GM12878 (cell line): Measurements from ENCODE around the gene MTCH2. TPM values are rescaled to one million over a fixed set of nuclear protein-coding genes. Genes with fewer than 3 reads are reported as not detected.

Experiments
- ATAC-seq: fragments of 200-7000 bp; cut with Tn5 transposase; 3 replicates; pipeline ENCODE4 v1.9.1; 2020; ENCODE audit warnings: mild to moderate bottlenecking, moderate library complexity
- BruUV-seq: library from RNA; stranded (reverse); fragments of 400-500 nt; replicated peaks from 2 replicates; lab custom pipeline; 2021; lab: Mats Ljungman, UMichigan
- CTCF ChIA-PET: fragments of 300-600 bp; sonication (Branson Sonifier 250); formaldehyde crosslinking; extraction: SDS; loops from one replicate; lab custom pipeline; 2021; ENCODE audit warnings: inconsistent platforms; lab: Yijun Ruan, JAX
- POLR2A ChIA-PET: fragments of 350-600 bp; formaldehyde crosslinking; extraction: SDS; loops from one replicate; lab custom pipeline; 2021; ENCODE audit warnings: inconsistent platforms; lab: Charles Lee
- RAD21 ChIA-PET: fragments of 300-600 bp; sonication (Branson Sonifier 250); formaldehyde crosslinking; loops from one replicate; lab custom pipeline; 2023; ENCODE audit warnings: antibody characterized with exemption; ENCODE audit not compliant: unreplicated experiment; lab: Charles Lee
- SMC1A ChIA-PET: fragments of 300-600 bp; sonication (Branson Sonifier 250); formaldehyde crosslinking; loops from one replicate; lab custom pipeline; 2023; ENCODE audit not compliant: unreplicated experiment, uncharacterized antibody; lab: Charles Lee
- DNase-seq: peaks from one replicate; pipeline ENCODE4 v3.0.0-alpha.2; 2011; ENCODE audit warnings: low read depth, low spot score
- FAIRE-seq: peaks from 3 replicates; lab custom pipeline; 2011; peaks lifted over from hg19 to GRCh38; lab: Jason Lieb, UNC
- H2AFZ ChIP-seq: 2 replicates; pipeline ENCODE4 v1.6.0; 2011; ENCODE audit warnings: low read depth, low read length, control low read depth; ENCODE audit not compliant: control insufficient read depth
- H3K27ac ChIP-seq: 2 replicates; pipeline ENCODE4 v1.5.1; 2011; ENCODE audit warnings: control low read depth; ENCODE audit not compliant: control insufficient read depth, insufficient read depth
- H3K27me3 ChIP-seq, 2 experiments: replicated peaks in 1 of 2; 2 replicates each; pipeline versions ENCODE4 v1.6.0 to v1.6.1; 2011; ENCODE audit warnings: low read length in 1 of 2; ENCODE audit not compliant: control insufficient read depth in 2 of 2, insufficient read depth in 2 of 2
- H3K36me3 ChIP-seq, 2 experiments: 2 replicates each; pipeline ENCODE4 v1.5.1; 2011; ENCODE audit warnings: low read length in 1 of 2; ENCODE audit not compliant: control insufficient read depth in 2 of 2, insufficient read depth in 2 of 2
- H3K4me1 ChIP-seq: 2 replicates; pipeline ENCODE4 v1.6.1; 2011; ENCODE audit warnings: mild to moderate bottlenecking, low read length, moderate library complexity, mixed read lengths; ENCODE audit not compliant: control insufficient read depth, insufficient read depth
- H3K4me2 ChIP-seq: 2 replicates; pipeline ENCODE4 v1.6.0; 2011; ENCODE audit warnings: control low read depth; ENCODE audit not compliant: control insufficient read depth, insufficient read depth
- H3K4me3 ChIP-seq: fragments of 200-600 bp; sonication (generic); 2 replicates; pipeline ENCODE4 v1.5.1; 2016
- H3K79me2 ChIP-seq: 2 replicates; pipeline ENCODE4 v1.6.0; 2011; ENCODE audit warnings: low read length; ENCODE audit not compliant: control insufficient read depth, insufficient read depth
- H3K9ac ChIP-seq: 2 replicates; pipeline ENCODE4 v1.8.0; 2011; ENCODE audit warnings: low read length, control low read depth, mixed read lengths; ENCODE audit not compliant: control insufficient read depth, insufficient read depth
- H3K9me3 ChIP-seq: replicated peaks from 3 replicates; pipeline ENCODE4 v1.5.1; 2011; ENCODE audit warnings: mild to moderate bottlenecking, low read length; ENCODE audit not compliant: control insufficient read depth, insufficient read depth
- H4K20me1 ChIP-seq: 2 replicates; pipeline ENCODE4 v1.6.0; 2011; ENCODE audit not compliant: control insufficient read depth, insufficient read depth
- BMI1 ChIP-seq: fragments of 450-650 bp; IDR thresholded peaks from 2 replicates; pipeline ENCODE4 v1.6.1; 2016; ENCODE audit warnings: mild to moderate bottlenecking, moderate library complexity, borderline replicate concordance
- CBX3 ChIP-seq: fragments of 200-600 bp; sonication (generic); IDR thresholded peaks from 2 replicates; pipeline ENCODE4 v1.6.1; 2016; ENCODE audit warnings: low read depth, borderline replicate concordance
- CHD4 ChIP-seq: fragments of 200-600 bp; sonication (generic); IDR thresholded peaks from 2 replicates; pipeline ENCODE4 v1.6.1; 2016; ENCODE audit warnings: mild to moderate bottlenecking
- FOXK2 ChIP-seq: fragments of 450-650 bp; IDR thresholded peaks from 2 replicates; pipeline ENCODE4 v1.6.1; 2017; ENCODE audit warnings: mild to moderate bottlenecking, moderate library complexity
- FOXM1 ChIP-seq: IDR thresholded peaks from 2 replicates; pipeline ENCODE4 v1.6.1; 2012; ENCODE audit warnings: low read depth, mild to moderate bottlenecking, inconsistent platforms, low read length, moderate library complexity
- PML ChIP-seq: IDR thresholded peaks from 2 replicates; pipeline ENCODE4 v1.6.1; 2012; ENCODE audit warnings: low read length, inconsistent platforms
- RAD21 ChIP-seq: IDR thresholded peaks from 2 replicates; pipeline ENCODE4 v1.6.1; 2011; ENCODE audit warnings: mild to moderate bottlenecking, low read depth, low read length, moderate library complexity; ENCODE audit not compliant: insufficient read depth
- RELA ChIP-seq: fragments of 450-650 bp; IDR thresholded peaks from 2 replicates; pipeline ENCODE4 v1.8.0; 2014; ENCODE audit warnings: borderline replicate concordance; ENCODE audit not compliant: partially characterized antibody
- RUNX3 ChIP-seq: IDR thresholded peaks from 2 replicates; pipeline ENCODE4 v1.6.1; 2012; ENCODE audit warnings: low read length, inconsistent platforms
- SIX5 ChIP-seq: IDR thresholded peaks from 2 replicates; pipeline ENCODE4 v1.6.1; 2011; ENCODE audit warnings: mild to moderate bottlenecking, low read depth, low read length, moderate library complexity; ENCODE audit not compliant: severe bottlenecking
- TBL1XR1 ChIP-seq: IDR thresholded peaks from 2 replicates; pipeline ENCODE4 v1.6.1; 2012; ENCODE audit warnings: low read depth, low read length, improper control_type of control experiment
- WGBS: methylation state at CpG from one replicate; pipeline ENCODE4 v1.1.6; 2016; ENCODE audit warnings: low lambda C conversion rate; ENCODE audit not compliant: insufficient replicate concordance, insufficient coverage; ENCODE audit errors: missing lambda C conversion rate; 5-methylcytosine and 5-hydroxymethylcytosine counted together
- in situ Hi-C: fragments of 300-500 bp; cut with MboI; formaldehyde crosslinking; loops from 9 replicates; pipeline ENCODE4 v1.14.3; 2018; ENCODE audit warnings: mixed read lengths
- intact Hi-C: fragments of 100-400 bp; cut with micrococcal nuclease; formaldehyde crosslinking; loops from one replicate; pipeline ENCODE4 v1.14.2; 2022; ENCODE audit not compliant: unreplicated experiment
- polyA plus RNA-seq, 11 experiments: library from polyadenylated mRNA; depleted of rRNA in 4 of 11; unstranded in 6 of 11; stranded (reverse) in 5 of 11; fragments of >200 nt; fragmentation: Nextera tagmentation in 4 of 11; fragmentation: Illumina TruSeq in 1 of 11; extraction: Ambion mirVana in 4 of 11; extraction: Trizol in 1 of 11; gene quantifications; 1 replicate in 1 of 11; 2 replicates in 10 of 11; pipeline versions ENCODE4 v1.2.1 to v1.2.3, GENCODE V29; 2011 to 2016; ENCODE audit warnings: inconsistent platforms in 2 of 11, missing spikeins in 2 of 11, low read depth in 1 of 11
- total RNA-seq, 4 experiments: library from RNA; depleted of rRNA in 3 of 4; stranded (reverse); fragments of >200 nt in 3 of 4; fragmentation: Illumina TruSeq in 1 of 4; extraction: Trizol in 1 of 4; gene quantifications; 2 replicates each; pipeline versions ENCODE4 v1.2.1 to v1.2.3, GENCODE V29; 2013 to 2021
- TF ChIP-seq, protein P1 (sequence below): fragments of 450-650 bp; IDR thresholded peaks from 2 replicates; pipeline ENCODE4 v1.6.1; 2016; ENCODE audit warnings: mild to moderate bottlenecking
- TF ChIP-seq, protein P2 (sequence below): fragments of 150-350 bp; IDR thresholded peaks from 2 replicates; pipeline ENCODE4 v1.6.1; 2014; ENCODE audit warnings: mild to moderate bottlenecking, low read depth, low read length
- TF ChIP-seq, protein P3 (sequence below): fragments of 450-650 bp; formaldehyde crosslinking; IDR thresholded peaks from 2 replicates; pipeline ENCODE4 v1.4.0; 2022; ENCODE audit warnings: mild to moderate bottlenecking, moderate library complexity
- TF ChIP-seq, protein P4 (sequence below): fragments of 150-350 bp; IDR thresholded peaks from 2 replicates; pipeline ENCODE4 v1.6.1; 2016; ENCODE audit warnings: low read depth, low read length

MTCH2 gene
- total and polyA plus RNA-seq, 10 of the 15 experiments (the other 5 are each of a cell fraction or from before 2014, with no cell fraction given), result 72.4 to 341 (median 144) TPM

DNA sequence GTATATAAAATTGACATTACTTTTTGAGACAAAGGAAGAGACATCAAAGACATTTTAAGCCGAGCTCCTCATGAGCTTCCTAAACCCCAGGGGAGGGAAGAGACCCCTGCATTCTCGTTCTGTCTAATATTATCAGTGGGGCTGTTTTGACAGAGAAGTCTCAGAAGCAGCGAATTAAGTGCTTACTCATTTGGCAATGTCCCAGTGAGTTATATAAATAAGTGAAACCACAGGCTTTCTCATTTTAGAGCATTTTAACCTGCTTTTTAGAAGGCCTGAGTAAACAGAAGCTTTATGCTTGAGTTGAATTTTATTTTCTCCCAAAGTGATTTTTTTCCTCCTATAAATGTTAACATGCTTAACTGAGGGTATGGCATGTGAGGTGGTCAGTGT, 24.9 kb downstream of the MTCH2 start:
- H3K27me3 ChIP-seq, result no peaks in the 10 kb centered on the region
- POLR2A ChIA-PET, result no interaction called here
- in situ Hi-C loops (no loop called here), intact Hi-C loops (no loop called here)
- peak overlapping the region; percentile 8; the same call in 1 of the 2 replicates for H3K27ac ChIP-seq
- DNase-seq (no peak), ATAC-seq (no peak), FAIRE-seq (no peak)
- H4K20me1 ChIP-seq, result no peaks in the 10 kb centered on the region
- WGBS, result 0% methylated on average over 3 of the region's 3 CpGs
- peaks cover 12% of the 10 kb centered on the region; the same call in 1 of the 2 replicates for H3K4me1 ChIP-seq
- no peak overlapping the region for H3K4me3 ChIP-seq
- SMC1A ChIA-PET, result interaction anchor here (1.0 to 1.7 kb wide), 5 partner anchors 38 to 243 kb away, joined by 3 to 6 read pairs (median 3); partner anchors contain the start of genes KBTBD4 and NDUFS3
- CTCF ChIA-PET, result interaction anchor here (0.6 to 2.6 kb wide), 14 partner anchors 10 to 466 kb away, joined by 3 to 13 read pairs (median 3); partner anchors contain the start of gene KBTBD4
- H2AFZ ChIP-seq, result no peak overlapping the region
- H3K79me2 ChIP-seq, result no peaks in the 10 kb centered on the region
- H3K36me3 ChIP-seq, result peaks cover 2 to 22% of the 10 kb centered on the region in 2 experiments; a peak in 3 of 4 replicates
- RAD21 ChIA-PET, result interaction anchor here (0.7 to 1.8 kb wide), 4 partner anchors 10 to 163 kb away, joined by 3 to 5 read pairs (median 4); partner anchors contain the start of genes KBTBD4 and NDUFS3
- no TSS peak for BruUV-seq
- no peak overlapping the region for H3K4me2 ChIP-seq
- no peak overlapping the region for H3K9ac ChIP-seq
- no peaks in the 10 kb centered on the region for H3K9me3 ChIP-seq
- TF ChIP-seq FOXK2 (no peak), CHD4 (no peak), CBX3 (no peak), PML (peak; percentile 45; the same call in 1 of the 2 replicates), RAD21 (no peak), TBL1XR1 (no peak), RUNX3 (peak; percentile 73), RELA (no peak), BMI1 (no peak), FOXM1 (no peak), SIX5 (no peak)
- TF ChIP-seq, protein P1, sequence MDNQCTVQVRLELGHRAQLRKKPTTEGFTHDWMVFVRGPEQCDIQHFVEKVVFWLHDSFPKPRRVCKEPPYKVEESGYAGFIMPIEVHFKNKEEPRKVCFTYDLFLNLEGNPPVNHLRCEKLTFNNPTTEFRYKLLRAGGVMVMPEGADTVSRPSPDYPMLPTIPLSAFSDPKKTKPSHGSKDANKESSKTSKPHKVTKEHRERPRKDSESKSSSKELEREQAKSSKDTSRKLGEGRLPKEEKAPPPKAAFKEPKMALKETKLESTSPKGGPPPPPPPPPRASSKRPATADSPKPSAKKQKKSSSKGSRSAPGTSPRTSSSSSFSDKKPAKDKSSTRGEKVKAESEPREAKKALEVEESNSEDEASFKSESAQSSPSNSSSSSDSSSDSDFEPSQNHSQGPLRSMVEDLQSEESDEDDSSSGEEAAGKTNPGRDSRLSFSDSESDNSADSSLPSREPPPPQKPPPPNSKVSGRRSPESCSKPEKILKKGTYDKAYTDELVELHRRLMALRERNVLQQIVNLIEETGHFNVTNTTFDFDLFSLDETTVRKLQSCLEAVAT, result no peak
- TF ChIP-seq, protein P2, sequence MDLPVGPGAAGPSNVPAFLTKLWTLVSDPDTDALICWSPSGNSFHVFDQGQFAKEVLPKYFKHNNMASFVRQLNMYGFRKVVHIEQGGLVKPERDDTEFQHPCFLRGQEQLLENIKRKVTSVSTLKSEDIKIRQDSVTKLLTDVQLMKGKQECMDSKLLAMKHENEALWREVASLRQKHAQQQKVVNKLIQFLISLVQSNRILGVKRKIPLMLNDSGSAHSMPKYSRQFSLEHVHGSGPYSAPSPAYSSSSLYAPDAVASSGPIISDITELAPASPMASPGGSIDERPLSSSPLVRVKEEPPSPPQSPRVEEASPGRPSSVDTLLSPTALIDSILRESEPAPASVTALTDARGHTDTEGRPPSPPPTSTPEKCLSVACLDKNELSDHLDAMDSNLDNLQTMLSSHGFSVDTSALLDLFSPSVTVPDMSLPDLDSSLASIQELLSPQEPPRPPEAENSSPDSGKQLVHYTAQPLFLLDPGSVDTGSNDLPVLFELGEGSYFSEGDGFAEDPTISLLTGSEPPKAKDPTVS, result no peak
- TF ChIP-seq, protein P3, sequence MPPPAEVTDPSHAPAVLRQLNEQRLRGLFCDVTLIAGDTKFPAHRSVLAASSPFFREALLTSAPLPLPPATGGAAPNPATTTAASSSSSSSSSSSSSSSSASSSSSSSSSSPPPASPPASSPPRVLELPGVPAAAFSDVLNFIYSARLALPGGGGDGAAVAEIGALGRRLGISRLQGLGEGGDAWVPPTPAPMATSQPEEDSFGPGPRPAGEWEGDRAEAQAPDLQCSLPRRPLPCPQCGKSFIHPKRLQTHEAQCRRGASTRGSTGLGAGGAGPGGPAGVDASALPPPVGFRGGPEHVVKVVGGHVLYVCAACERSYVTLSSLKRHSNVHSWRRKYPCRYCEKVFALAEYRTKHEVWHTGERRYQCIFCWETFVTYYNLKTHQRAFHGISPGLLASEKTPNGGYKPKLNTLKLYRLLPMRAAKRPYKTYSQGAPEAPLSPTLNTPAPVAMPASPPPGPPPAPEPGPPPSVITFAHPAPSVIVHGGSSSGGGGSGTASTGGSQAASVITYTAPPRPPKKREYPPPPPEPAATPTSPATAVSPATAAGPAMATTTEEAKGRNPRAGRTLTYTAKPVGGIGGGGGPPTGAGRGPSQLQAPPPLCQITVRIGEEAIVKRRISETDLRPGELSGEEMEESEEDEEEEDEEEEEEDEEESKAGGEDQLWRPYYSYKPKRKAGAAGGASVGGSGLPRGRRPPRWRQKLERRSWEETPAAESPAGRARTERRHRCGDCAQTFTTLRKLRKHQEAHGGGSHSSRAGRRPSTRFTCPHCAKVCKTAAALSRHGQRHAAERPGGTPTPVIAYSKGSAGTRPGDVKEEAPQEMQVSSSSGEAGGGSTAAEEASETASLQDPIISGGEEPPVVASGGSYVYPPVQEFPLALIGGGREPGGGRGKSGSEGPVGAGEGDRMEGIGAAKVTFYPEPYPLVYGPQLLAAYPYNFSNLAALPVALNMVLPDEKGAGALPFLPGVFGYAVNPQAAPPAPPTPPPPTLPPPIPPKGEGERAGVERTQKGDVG (CRISPR knock-in tag), result no peak
- TF ChIP-seq, protein P4, sequence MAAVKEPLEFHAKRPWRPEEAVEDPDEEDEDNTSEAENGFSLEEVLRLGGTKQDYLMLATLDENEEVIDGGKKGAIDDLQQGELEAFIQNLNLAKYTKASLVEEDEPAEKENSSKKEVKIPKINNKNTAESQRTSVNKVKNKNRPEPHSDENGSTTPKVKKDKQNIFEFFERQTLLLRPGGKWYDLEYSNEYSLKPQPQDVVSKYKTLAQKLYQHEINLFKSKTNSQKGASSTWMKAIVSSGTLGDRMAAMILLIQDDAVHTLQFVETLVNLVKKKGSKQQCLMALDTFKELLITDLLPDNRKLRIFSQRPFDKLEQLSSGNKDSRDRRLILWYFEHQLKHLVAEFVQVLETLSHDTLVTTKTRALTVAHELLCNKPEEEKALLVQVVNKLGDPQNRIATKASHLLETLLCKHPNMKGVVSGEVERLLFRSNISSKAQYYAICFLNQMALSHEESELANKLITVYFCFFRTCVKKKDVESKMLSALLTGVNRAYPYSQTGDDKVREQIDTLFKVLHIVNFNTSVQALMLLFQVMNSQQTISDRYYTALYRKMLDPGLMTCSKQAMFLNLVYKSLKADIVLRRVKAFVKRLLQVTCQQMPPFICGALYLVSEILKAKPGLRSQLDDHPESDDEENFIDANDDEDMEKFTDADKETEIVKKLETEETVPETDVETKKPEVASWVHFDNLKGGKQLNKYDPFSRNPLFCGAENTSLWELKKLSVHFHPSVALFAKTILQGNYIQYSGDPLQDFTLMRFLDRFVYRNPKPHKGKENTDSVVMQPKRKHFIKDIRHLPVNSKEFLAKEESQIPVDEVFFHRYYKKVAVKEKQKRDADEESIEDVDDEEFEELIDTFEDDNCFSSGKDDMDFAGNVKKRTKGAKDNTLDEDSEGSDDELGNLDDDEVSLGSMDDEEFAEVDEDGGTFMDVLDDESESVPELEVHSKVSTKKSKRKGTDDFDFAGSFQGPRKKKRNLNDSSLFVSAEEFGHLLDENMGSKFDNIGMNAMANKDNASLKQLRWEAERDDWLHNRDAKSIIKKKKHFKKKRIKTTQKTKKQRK, result no peak
